ENCODE data around the gene FAM241A.

FAM241A gene

DNA sequence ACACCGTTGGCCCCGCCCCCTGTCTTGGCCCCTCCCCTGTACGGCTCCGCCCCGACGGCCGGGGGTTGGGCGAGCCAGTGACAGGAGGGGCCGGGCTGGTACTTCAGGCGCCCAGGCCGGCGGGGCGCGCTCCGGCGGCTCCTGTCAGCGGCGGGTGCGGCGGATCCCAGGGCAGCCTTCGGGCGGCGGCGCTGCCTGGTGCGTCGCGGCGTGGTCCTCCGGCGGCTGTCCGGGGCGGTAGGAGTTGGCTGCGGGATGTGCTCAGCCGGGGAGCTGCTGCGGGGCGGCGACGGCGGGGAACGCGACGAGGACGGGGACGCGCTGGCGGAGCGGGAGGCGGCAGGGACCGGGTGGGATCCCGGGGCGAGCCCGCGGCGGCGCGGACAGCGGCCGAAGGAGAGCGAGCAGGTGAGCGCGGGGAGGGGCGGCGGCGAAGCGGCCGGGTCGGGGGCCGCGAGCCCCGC is at the start of gene FAM241A:
Gene FAM241A (plus strand): TSS at position 129 of the 464 bp plus-strand sequence. CDS start 127 bp downstream, at position 256.
- ATAC-seq: peak; percentile 97

GRCh38 chr4:112098841-112099530 is 46.3 kb upstream of the FAM241A start:
- ATAC-seq: peak; percentile 54
- TF ChIP-seq ZNF70 (CRISPR knock-in tag; IDR thresholded peaks at IDR 0.05) (no peak), PPARA (CRISPR knock-in tag; IDR thresholded peaks at IDR 0.05; ENCODE audit: borderline replicate concordance) (no peak), CSDC2 (CRISPR knock-in tag; IDR thresholded peaks at IDR 0.05) (no peak), ZNF565 (CRISPR knock-in tag; conservative IDR thresholded peaks at IDR 0.05; ENCODE audit: low read depth) (no peak), CSRNP3 (CRISPR knock-in tag; IDR thresholded peaks at IDR 0.05) (no peak), BACH2 (CRISPR knock-in tag; IDR thresholded peaks at IDR 0.05; ENCODE audit: borderline replicate concordance) (no peak), GLIS3 (CRISPR knock-in tag; IDR thresholded peaks at IDR 0.05) (no peak), ARNTL (CRISPR knock-in tag; IDR thresholded peaks at IDR 0.05; ENCODE audit: borderline replicate concordance, low read depth) (no peak), ZFP30 (CRISPR knock-in tag; IDR thresholded peaks at IDR 0.05) (no peak), CREB5 (CRISPR knock-in tag; IDR thresholded peaks at IDR 0.05; ENCODE audit: low read depth) (no peak), SNAI2 (CRISPR knock-in tag; IDR thresholded peaks at IDR 0.05) (no peak), ZC3H10 (CRISPR knock-in tag; IDR thresholded peaks at IDR 0.05) (no peak), ESRRG (CRISPR knock-in tag; IDR thresholded peaks at IDR 0.05) (no peak), OSR1 (CRISPR knock-in tag; IDR thresholded peaks at IDR 0.05) (no peak), TOX (CRISPR knock-in tag; IDR thresholded peaks at IDR 0.05; ENCODE audit: borderline replicate concordance) (no peak), ZNF8 (CRISPR knock-in tag; IDR thresholded peaks at IDR 0.05) (no peak), TCF4 (CRISPR knock-in tag; IDR thresholded peaks at IDR 0.05; ENCODE audit: borderline replicate concordance) (no peak), ZFP3 (CRISPR knock-in tag; IDR thresholded peaks at IDR 0.05) (no peak), RARB (CRISPR knock-in tag; IDR thresholded peaks at IDR 0.05) (no peak)

More for the DNA sequence above, at the start of gene FAM241A:
- no peak for TF ChIP-seq ESRRG (CRISPR knock-in tag; IDR thresholded peaks at IDR 0.05)
- no peak for TF ChIP-seq ISL1 (CRISPR knock-in tag; IDR thresholded peaks at IDR 0.05)
- TF ChIP-seq SNAI2 (CRISPR knock-in tag; IDR thresholded peaks at IDR 0.05): no peak
- no peak for TF ChIP-seq TCF4 (CRISPR knock-in tag; IDR thresholded peaks at IDR 0.05; ENCODE audit: borderline replicate concordance)
- TF ChIP-seq ZFP3 (CRISPR knock-in tag; IDR thresholded peaks at IDR 0.05): no peak
- TF ChIP-seq BACH2 (CRISPR knock-in tag; IDR thresholded peaks at IDR 0.05; ENCODE audit: borderline replicate concordance): no peak
- TF ChIP-seq ZNF70 (CRISPR knock-in tag; IDR thresholded peaks at IDR 0.05): no peak
- no peak for TF ChIP-seq ZNF8 (CRISPR knock-in tag; IDR thresholded peaks at IDR 0.05)
- TF ChIP-seq, protein P1, sequence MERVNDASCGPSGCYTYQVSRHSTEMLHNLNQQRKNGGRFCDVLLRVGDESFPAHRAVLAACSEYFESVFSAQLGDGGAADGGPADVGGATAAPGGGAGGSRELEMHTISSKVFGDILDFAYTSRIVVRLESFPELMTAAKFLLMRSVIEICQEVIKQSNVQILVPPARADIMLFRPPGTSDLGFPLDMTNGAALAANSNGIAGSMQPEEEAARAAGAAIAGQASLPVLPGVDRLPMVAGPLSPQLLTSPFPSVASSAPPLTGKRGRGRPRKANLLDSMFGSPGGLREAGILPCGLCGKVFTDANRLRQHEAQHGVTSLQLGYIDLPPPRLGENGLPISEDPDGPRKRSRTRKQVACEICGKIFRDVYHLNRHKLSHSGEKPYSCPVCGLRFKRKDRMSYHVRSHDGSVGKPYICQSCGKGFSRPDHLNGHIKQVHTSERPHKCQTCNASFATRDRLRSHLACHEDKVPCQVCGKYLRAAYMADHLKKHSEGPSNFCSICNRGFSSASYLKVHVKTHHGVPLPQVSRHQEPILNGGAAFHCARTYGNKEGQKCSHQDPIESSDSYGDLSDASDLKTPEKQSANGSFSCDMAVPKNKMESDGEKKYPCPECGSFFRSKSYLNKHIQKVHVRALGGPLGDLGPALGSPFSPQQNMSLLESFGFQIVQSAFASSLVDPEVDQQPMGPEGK (CRISPR knock-in tag; IDR thresholded peaks at IDR 0.05; ENCODE audit: borderline replicate concordance): no peak
- TF ChIP-seq, protein P2, sequence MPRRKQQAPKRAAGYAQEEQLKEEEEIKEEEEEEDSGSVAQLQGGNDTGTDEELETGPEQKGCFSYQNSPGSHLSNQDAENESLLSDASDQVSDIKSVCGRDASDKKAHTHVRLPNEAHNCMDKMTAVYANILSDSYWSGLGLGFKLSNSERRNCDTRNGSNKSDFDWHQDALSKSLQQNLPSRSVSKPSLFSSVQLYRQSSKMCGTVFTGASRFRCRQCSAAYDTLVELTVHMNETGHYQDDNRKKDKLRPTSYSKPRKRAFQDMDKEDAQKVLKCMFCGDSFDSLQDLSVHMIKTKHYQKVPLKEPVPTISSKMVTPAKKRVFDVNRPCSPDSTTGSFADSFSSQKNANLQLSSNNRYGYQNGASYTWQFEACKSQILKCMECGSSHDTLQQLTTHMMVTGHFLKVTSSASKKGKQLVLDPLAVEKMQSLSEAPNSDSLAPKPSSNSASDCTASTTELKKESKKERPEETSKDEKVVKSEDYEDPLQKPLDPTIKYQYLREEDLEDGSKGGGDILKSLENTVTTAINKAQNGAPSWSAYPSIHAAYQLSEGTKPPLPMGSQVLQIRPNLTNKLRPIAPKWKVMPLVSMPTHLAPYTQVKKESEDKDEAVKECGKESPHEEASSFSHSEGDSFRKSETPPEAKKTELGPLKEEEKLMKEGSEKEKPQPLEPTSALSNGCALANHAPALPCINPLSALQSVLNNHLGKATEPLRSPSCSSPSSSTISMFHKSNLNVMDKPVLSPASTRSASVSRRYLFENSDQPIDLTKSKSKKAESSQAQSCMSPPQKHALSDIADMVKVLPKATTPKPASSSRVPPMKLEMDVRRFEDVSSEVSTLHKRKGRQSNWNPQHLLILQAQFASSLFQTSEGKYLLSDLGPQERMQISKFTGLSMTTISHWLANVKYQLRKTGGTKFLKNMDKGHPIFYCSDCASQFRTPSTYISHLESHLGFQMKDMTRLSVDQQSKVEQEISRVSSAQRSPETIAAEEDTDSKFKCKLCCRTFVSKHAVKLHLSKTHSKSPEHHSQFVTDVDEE (CRISPR knock-in tag; IDR thresholded peaks at IDR 0.05): no peak
- TF ChIP-seq OSR1 (CRISPR knock-in tag; IDR thresholded peaks at IDR 0.05): no peak
- no peak for TF ChIP-seq TOX (CRISPR knock-in tag; IDR thresholded peaks at IDR 0.05; ENCODE audit: borderline replicate concordance)
- TF ChIP-seq ARNTL (CRISPR knock-in tag; IDR thresholded peaks at IDR 0.05; ENCODE audit: borderline replicate concordance, low read depth): no peak
- no peak for TF ChIP-seq CREB5 (CRISPR knock-in tag; IDR thresholded peaks at IDR 0.05; ENCODE audit: low read depth)
- TF ChIP-seq ZC3H10 (CRISPR knock-in tag; IDR thresholded peaks at IDR 0.05): no peak
- TF ChIP-seq RARB (CRISPR knock-in tag; IDR thresholded peaks at IDR 0.05): no peak
- TF ChIP-seq, protein P3, sequence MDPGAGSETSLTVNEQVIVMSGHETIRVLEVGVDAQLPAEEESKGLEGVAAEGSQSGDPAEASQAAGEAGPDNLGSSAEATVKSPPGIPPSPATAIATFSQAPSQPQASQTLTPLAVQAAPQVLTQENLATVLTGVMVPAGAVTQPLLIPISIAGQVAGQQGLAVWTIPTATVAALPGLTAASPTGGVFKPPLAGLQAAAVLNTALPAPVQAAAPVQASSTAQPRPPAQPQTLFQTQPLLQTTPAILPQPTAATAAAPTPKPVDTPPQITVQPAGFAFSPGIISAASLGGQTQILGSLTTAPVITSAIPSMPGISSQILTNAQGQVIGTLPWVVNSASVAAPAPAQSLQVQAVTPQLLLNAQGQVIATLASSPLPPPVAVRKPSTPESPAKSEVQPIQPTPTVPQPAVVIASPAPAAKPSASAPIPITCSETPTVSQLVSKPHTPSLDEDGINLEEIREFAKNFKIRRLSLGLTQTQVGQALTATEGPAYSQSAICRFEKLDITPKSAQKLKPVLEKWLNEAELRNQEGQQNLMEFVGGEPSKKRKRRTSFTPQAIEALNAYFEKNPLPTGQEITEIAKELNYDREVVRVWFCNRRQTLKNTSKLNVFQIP (CRISPR knock-in tag; IDR thresholded peaks at IDR 0.05; ENCODE audit: borderline replicate concordance, low read depth): no peak
- no peak for TF ChIP-seq ZNF565 (CRISPR knock-in tag; conservative IDR thresholded peaks at IDR 0.05; ENCODE audit: low read depth)
- no peak for TF ChIP-seq CSDC2 (CRISPR knock-in tag; IDR thresholded peaks at IDR 0.05)
- TF ChIP-seq PPARA (CRISPR knock-in tag; IDR thresholded peaks at IDR 0.05; ENCODE audit: borderline replicate concordance): no peak

Data from SK-N-SH treated with all-trans-retinoic acid at 6 μM for 48 hours (cell line).